ENCODE results near the gene POLR2M. TPM values are rescaled to one million over a fixed set of nuclear protein-coding genes. Genes with fewer than 3 reads are reported as not detected.

The POLR2M gene
- total and polyA plus RNA-seq, 2 donors (not counting 1 experiment from before 2014, with no cell fraction given), result 17.0 to 67.4 TPM

GRCh38 chr15:57752840-57753239, 46.3 kb downstream of the POLR2M start:
- H3K4me1 Mint-ChIP-seq, result no peaks in the 10 kb centered on the region
- H3K4me1 ChIP-seq (ENCODE audit: control insufficient read depth in 2 of 2, insufficient read depth in 2 of 2, low read length in 2 of 2), result no peaks in the 10 kb centered on the region
- WGBS (ENCODE audit: insufficient coverage), result 93% methylated on average over 9 of the region's 9 CpGs
- H3K79me2 ChIP-seq (ENCODE audit: control insufficient read depth, insufficient read depth, low read length), result no peaks in the 10 kb centered on the region
- H3K4me3 ChIP-seq (ENCODE audit: control extremely low read depth in 1 of 5, extremely low read depth in 1 of 5, insufficient read depth in 1 of 5, low read depth in 2 of 5, low read length in 4 of 5), result no peak overlapping the region
- H3K4me2 ChIP-seq (replicated peaks; ENCODE audit: low read depth, low read length, poor library complexity, severe bottlenecking), result no peak overlapping the region
- TF ChIP-seq EZH2 (IDR thresholded peaks at IDR 0.05; ENCODE audit: borderline replicate concordance, insufficient read depth, low read depth, low read length, poor library complexity, severe bottlenecking) (no peak), CTCF (IDR thresholded peaks at IDR 0.05) (no peak)
- H3K27me3 ChIP-seq (replicated peaks in 1 of 4; ENCODE audit: control extremely low read depth in 1 of 4, control insufficient read depth in 3 of 4, insufficient read depth in 4 of 4, low read length in 3 of 4), result no peaks in the 10 kb centered on the region
- ATAC-seq (ENCODE audit: low read depth) (no peak), DNase-seq (no peak)
- CTCF ChIA-PET, result no interaction called here
- no peaks in the 10 kb centered on the region for H3K9me3 Mint-ChIP-seq (ENCODE audit: insufficient read depth)
- H3K27ac Mint-ChIP-seq, result no peak overlapping the region
- H2AFZ ChIP-seq (ENCODE audit: insufficient read depth, low read depth, low read length, poor library complexity, severe bottlenecking), result no peak overlapping the region
- H3K9ac ChIP-seq (ENCODE audit: low read length), result no peak overlapping the region
- no peak overlapping the region for H3K4me3 Mint-ChIP-seq
- no peaks in the 10 kb centered on the region for H3K27me3 Mint-ChIP-seq
- no peaks in the 10 kb centered on the region for H3K36me3 ChIP-seq (replicated peaks in 1 of 2; ENCODE audit: control extremely low read depth in 1 of 2, control insufficient read depth in 1 of 2, extremely low read depth in 1 of 2, insufficient read depth in 2 of 2, low read length in 1 of 2)
- POLR2A ChIA-PET, result no interaction called here
- intact Hi-C loops (cut with micrococcal nuclease), result no loop called here
- no peak overlapping the region for H3K27ac ChIP-seq (ENCODE audit: low read length in 2 of 2)
- no peaks in the 10 kb centered on the region for H3K9me3 ChIP-seq (ENCODE audit: control extremely low read depth in 1 of 3, control insufficient read depth in 2 of 3, insufficient read depth in 1 of 3, low read length in 2 of 3)
- H4K20me1 ChIP-seq (ENCODE audit: control insufficient read depth, insufficient read depth, low read length, poor library complexity, severe bottlenecking), result no peaks in the 10 kb centered on the region

- H3K27ac ChIP-seq (ENCODE audit: low read length in 2 of 2), result no peak overlapping the region
- no peaks in the 10 kb centered on the region for H3K27me3 ChIP-seq (replicated peaks in 1 of 4; ENCODE audit: control extremely low read depth in 1 of 4, control insufficient read depth in 3 of 4, insufficient read depth in 4 of 4, low read length in 3 of 4)
- ATAC-seq (ENCODE audit: low read depth) (no peak), DNase-seq (no peak)
- no peaks in the 10 kb centered on the region for H3K79me2 ChIP-seq (ENCODE audit: control insufficient read depth, insufficient read depth, low read length)
- H3K36me3 ChIP-seq (replicated peaks in 1 of 2; ENCODE audit: control extremely low read depth in 1 of 2, control insufficient read depth in 1 of 2, extremely low read depth in 1 of 2, insufficient read depth in 2 of 2, low read length in 1 of 2), result no peaks in the 10 kb centered on the region
- H3K4me2 ChIP-seq (replicated peaks; ENCODE audit: low read depth, low read length, poor library complexity, severe bottlenecking), result no peak overlapping the region
- H3K4me1 Mint-ChIP-seq, result no peaks in the 10 kb centered on the region
- TF ChIP-seq CTCF (IDR thresholded peaks at IDR 0.05) (no peak), EZH2 (IDR thresholded peaks at IDR 0.05; ENCODE audit: borderline replicate concordance, insufficient read depth, low read depth, low read length, poor library complexity, severe bottlenecking) (no peak)
- H3K27ac Mint-ChIP-seq, result no peak overlapping the region
- no peaks in the 10 kb centered on the region for H3K27me3 Mint-ChIP-seq
- CTCF ChIA-PET, result no interaction called here
- no peaks in the 10 kb centered on the region for H3K9me3 Mint-ChIP-seq (ENCODE audit: insufficient read depth)
- no peaks in the 10 kb centered on the region for H3K4me1 ChIP-seq (ENCODE audit: control insufficient read depth in 2 of 2, insufficient read depth in 2 of 2, low read length in 2 of 2)
- no peaks in the 10 kb centered on the region for H4K20me1 ChIP-seq (ENCODE audit: control insufficient read depth, insufficient read depth, low read length, poor library complexity, severe bottlenecking)
- no peak overlapping the region for H2AFZ ChIP-seq (ENCODE audit: insufficient read depth, low read depth, low read length, poor library complexity, severe bottlenecking)
- no peak overlapping the region for H3K4me3 ChIP-seq (ENCODE audit: control extremely low read depth in 1 of 5, extremely low read depth in 1 of 5, insufficient read depth in 1 of 5, low read depth in 2 of 5, low read length in 4 of 5)
- H3K9me3 ChIP-seq (ENCODE audit: control extremely low read depth in 1 of 3, control insufficient read depth in 2 of 3, insufficient read depth in 1 of 3, low read length in 2 of 3), result no peaks in the 10 kb centered on the region
- POLR2A ChIA-PET, result no interaction called here
- intact Hi-C loops (cut with micrococcal nuclease), result no loop called here
- H3K4me3 Mint-ChIP-seq, result no peak overlapping the region
- H3K9ac ChIP-seq (ENCODE audit: low read length), result no peak overlapping the region
- 92% methylated on average over 2 of the region's 3 CpGs for WGBS (ENCODE audit: insufficient coverage)
These were observed 50.0 kb downstream of the POLR2M start for GRCh38 chr15:57756466-57756865.

Data from B cell (primary cell).